GM18870 (cell line): ENCODE measurements around the gene HTT.

Experiments
- ATAC-seq: cut with Tn5 transposase; IDR thresholded peaks from one replicate; pipeline ENCODE4 v1.9.1; 2021; ENCODE audit warnings: moderate library complexity; ENCODE audit not compliant: unreplicated experiment

The HTT gene

GRCh38 chr4:3215256-3215655, 140.8 kb downstream of the HTT start:
- ATAC-seq = no peak

DNA sequence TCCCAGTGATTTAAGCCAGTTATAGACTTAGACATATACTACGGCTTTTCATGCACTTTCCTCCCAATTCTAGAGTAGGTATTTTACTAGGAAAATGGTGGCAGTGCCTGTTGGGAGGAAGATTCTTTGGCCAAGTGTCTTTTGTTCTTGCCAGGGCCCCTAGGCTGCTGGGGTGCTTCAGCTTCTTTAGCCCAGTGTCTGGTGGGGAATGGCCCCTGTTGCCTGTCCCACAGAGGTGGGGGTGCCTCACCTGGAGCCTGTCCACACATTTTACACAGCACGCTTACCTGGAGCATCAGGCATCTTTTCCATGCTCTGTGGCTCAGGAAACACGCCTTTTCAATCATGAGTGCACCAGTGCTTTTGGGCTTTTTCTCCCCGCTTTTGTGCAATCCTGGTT, 141.3 kb downstream of the HTT start:
- no peak for ATAC-seq

GRCh38 chr4:3217266-3217665, 142.8 kb downstream of the HTT start:
- no peak for ATAC-seq

DNA sequence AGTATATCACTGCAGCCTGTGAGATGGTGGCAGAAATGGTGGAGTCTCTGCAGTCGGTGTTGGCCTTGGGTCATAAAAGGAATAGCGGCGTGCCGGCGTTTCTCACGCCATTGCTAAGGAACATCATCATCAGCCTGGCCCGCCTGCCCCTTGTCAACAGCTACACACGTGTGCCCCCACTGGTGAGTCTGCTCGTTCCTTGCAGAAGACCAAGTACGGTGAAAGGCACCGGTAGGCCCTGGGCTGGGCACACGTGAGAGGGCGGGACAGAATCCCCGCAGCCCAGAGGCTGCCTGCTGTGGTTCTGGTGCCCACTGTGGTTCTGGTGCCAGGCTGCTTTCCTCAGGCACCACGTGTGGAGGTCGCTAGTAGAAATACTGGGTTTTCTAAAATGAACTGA, 143.3 kb downstream of the HTT start:
- no peak for ATAC-seq

- no peak for ATAC-seq
These were observed 144.6 kb downstream of the HTT start for GRCh38 chr4:3218824-3219760.

DNA sequence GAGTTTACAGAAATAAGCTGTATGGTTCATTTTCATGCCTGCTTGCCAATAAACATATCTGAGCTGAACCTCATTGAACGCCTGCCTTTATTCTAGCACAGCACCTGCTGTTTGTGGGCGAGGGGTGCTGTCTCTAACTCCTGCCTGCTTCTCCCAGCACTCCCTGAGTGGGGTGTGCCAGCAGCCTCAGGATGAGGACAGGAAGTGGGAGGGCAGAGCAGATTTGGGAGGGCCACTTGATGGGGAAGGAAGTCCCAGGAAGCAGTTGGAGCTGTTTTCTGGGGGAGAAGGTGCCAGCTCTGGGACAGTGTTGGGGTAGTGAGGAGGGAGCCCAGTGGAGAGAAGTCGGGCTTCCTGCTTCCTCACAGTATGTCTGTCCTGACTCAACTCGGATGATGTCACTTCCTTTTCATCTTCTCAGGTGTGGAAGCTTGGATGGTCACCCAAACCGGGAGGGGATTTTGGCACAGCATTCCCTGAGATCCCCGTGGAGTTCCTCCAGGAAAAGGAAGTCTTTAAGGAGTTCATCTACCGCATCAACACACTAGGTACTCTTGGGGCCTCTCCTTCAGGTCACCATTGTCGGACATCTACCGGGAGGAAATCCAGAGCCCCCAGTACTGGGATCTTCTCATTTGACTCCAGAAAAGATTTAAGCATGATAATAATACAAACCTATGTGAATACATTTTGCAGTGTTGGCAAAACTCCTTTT, 145.4 kb downstream of the HTT start:
- ATAC-seq = no peak

DNA sequence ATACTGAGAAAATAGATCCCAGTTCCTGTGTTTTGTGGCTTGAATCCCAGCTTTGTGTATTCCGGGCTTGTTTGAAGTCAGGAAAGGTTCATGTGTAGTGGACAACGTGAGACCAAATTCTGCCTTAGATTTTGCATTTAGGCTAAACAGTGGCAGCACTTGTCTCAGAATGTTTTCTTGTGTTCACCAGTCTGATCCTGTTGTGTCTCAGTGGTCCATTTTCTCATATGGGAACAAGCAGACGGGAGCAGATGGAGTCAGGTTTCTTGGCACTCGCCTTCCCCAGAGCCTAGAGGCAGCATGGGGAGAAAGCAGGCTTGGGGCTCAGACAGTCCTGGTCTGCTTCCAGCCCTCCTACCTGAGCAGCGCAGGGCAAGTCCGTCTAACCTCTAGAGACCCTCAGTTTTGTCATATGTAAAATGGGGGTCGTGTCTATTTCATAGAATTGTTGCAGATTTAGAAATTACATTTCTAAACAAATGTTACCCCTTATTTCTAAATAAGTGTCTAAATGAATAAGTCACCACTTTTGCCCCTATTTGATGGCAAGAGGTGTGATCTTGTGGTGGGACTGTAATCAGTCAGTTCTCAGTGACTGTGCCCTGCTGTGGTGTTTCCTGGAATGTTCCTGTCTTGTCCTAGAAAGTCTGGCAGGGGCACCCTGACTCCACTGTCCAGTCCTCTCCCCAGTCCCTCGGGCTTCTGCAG, 146.1 kb downstream of the HTT start:
- no peak for ATAC-seq

GRCh38 chr4:3221184-3221494, 146.7 kb downstream of the HTT start:
- no peak for ATAC-seq

GRCh38 chr4:3221996-3222395, 147.5 kb downstream of the HTT start:
- no peak for ATAC-seq

GRCh38 chr4:3223346-3223745, 148.9 kb downstream of the HTT start:
- no peak for ATAC-seq

DNA sequence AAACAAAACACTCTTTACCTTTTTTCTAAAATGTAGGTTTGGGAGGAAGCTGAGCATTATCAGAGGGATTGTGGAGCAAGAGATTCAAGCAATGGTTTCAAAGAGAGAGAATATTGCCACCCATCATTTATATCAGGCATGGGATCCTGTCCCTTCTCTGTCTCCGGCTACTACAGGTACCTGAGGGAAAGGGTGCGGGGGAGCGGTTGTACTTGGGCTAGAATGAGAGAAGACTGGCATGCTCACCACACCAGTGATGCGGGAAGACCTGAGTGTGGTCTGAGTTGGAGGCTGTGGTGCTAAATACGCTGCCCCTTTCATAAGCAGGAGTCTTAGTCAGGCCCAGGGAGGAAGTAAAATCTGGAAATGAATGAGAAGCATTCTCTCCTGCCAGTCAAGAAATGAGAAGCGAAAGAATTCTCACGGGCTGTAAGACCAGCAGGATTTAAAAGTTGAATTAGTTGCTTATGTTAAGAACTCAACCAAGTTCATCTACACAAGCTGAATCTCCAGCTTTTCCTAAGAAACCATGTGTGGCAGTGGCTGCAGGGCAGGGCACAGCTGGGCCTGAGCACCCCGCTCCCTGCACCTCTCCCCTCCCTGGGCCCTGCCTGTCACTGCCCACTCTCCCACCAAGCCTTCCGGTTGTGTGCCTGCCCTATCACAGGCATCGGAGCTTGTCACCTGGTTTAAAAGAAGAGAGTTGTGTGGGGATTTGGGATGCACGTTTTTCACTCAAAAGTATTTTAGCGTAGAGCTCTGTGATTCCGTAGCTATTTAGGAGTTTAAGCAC, 149.7 kb downstream of the HTT start:
- ATAC-seq = no peak

DNA sequence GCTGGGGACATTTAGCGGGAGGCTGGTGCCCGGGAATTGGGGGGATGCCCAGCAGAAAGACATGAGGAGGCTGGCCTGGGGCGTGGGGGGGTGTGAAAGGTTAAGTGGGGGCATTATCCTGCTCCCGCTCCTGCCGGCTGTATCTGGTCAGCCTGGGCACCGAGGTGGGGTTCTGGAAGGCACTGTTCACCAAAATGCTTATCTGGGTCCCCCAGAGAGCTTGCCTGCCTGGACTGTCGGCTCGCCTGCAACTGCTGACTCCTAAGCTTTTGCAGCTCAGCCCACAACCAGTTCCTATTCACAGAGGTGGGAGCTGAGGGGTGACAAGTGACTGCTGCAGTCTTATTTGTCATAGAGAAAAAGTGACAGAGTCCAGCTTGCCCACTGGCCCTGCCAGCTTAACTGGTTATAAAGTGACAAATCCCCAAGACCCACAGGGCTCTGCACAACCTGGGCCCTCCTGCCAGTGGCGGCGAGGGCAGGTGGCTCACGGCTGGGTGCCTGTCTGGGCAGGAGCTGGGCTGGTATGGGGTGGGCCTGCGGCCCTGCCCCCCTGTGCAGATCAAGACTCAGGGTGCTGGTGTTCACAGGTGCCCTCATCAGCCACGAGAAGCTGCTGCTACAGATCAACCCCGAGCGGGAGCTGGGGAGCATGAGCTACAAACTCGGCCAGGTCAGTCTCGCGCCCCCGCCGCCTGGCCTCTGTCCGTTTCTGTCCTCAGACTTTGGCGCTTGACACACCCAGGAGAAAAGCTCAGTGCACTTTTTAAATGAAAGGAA, 150.8 kb downstream of the HTT start:
- ATAC-seq = no peak

DNA sequence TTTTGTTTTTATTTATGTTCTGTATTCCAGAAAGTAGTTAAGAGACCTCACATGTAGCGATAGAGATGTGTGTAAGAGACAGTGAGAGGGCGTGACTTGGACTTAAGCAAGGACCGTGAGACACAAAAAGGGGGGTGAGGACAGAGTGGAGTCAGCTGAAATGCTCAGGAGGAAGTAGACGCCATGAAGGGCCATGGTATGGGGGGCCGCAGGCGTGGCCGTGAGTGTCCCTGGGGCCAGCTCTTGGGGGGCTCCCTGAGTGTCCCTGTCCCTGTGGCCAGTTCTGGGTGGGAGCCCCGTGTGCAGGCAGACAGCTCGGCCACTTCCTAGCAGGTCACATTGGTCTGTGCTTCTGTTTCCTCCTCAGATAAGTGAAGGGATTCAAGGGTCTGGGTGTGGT, 151.5 kb downstream of the HTT start:
- ATAC-seq = no peak

DNA sequence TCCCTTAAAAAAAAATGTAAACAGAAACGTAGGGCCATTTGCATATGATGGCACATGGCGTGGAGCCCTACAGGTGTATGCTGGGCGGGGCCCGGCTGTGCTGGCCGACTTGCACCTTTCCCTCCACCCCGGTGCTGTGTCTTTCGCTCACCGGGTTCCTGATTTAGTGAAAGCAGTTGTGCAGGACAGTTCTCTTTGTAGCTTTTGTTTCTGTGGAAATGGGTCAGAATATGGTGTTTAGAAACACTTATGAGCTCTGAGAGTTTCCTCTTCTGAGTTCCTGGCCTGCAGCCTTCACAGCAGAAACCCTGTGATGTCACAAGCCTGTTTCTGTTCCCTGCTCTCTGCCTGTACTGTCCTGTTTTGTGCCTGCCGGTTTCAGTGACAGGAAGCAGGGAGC, 152.0 kb downstream of the HTT start:
- ATAC-seq = no peak

DNA sequence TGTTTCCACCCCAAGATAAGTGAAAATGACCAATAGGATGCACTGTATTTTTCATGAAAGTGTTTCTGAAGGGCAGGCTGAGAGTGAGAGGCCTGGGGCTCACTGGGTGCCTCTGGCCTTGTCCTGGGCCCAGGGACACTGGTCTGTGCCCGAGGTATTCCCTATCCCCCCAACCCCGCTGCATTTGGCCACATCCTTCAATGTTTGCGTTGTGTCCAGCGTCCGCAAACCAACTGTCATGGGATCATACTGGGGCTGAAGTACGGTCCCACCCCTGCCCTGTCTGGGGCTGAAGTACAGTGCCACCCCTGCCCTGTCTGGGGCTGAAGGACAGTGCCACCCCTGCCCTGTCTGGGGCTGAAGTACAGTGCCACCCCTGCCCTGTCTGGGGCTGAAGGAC, 152.5 kb downstream of the HTT start:
- no peak for ATAC-seq

DNA sequence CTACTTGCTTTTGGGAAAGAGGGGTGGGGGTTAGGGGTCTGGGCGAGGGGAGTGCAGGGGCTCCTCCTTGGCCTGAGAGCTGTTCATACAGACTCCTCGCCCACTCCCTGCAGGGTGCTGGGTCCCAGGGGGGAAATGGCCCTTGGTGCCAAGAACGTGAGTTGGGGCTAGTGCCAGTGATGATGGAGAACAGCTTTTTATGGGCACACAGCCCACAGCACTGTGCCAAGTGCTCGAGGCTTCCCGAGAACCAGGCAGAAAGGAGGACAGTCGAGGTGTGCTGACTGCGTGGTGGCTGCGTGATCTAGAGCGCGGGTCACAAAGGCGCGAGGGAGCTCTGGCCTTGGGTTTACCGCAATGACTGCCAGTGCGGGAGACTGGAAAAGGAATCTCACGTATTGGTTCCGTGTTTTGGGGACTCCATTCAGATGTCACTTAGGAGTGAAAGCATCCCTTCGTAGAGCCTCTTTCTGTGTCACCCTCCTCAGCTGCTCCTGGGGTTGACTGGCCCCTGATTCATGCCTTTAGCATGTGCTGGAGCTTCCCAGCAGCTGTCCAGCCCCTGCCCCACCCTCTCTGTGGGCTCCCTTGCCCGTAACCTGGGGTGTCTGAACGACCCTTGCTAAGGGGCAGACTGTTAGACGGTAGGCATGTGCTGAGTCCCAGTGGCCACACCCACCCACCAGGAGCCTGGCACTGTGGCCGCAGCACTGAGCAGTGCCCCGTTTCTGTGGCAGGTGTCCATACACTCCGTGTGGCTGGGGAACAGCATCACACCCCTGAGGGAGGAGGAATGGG, 153.6 kb downstream of the HTT start:
- no peak for ATAC-seq

- ATAC-seq = no peak
These were observed 154.4 kb downstream of the HTT start for GRCh38 chr4:3228881-3229280.

DNA sequence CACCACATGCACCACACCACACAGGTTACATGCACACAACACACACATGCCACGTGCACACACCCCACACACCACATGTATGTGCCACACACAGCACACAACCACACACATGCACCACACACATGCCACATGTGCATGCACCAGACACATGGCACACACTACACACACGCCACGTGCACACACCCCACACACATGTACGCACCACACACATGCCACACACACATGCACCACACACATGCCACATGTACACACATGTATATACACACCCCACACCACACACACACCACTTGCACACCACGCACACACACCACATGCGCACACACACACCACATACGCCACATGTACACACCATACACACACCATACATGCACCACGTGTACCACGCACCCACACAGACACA, 154.8 kb downstream of the HTT start:
- ATAC-seq = no peak

DNA sequence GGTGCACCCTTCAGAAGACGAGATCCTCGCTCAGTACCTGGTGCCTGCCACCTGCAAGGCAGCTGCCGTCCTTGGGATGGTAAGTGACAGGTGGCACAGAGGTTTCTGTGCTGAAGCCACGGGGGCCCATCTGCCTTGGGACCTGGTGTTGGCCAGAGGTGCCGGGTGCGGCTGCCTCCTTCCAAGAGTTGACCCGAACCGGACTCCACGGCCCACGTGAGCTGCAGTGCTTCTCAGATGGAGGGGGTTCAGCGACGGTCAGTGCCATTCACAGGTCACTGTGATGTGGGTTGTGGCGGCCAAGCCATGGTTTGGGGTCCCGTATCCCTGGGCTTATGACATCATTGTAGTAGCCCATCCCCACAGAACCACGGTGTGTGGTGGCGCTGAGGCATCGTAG, 155.5 kb downstream of the HTT start:
- no peak for ATAC-seq

- ATAC-seq = no peak
These were observed 157.0 kb downstream of the HTT start for GRCh38 chr4:3231471-3231870.
